HAP-1 (cell line): ENCODE data around the gene H6PD.

Source experiments
- DNase-seq, 2 experiments: peaks; one replicate each; pipeline ENCODE4 v3.0.0-alpha.2; 2016 to 2020; ENCODE audit warnings: low spot score in 2 of 2
- H3K27me3 ChIP-seq: fragments of 250-450 bp; sonication (Bioruptor Pico); 2 replicates; pipeline ENCODE4 v1.5.1; 2020; ENCODE audit warnings: low read depth, mild to moderate bottlenecking, moderate library complexity
- H3K36me3 ChIP-seq: fragments of 250-450 bp; sonication (Bioruptor Pico); replicated peaks from 2 replicates; pipeline ENCODE4 v1.5.1; 2020; ENCODE audit warnings: mild to moderate bottlenecking
- H3K4me1 ChIP-seq: fragments of 250-450 bp; sonication (Bioruptor Pico); 2 replicates; pipeline ENCODE4 v1.5.1; 2020; ENCODE audit warnings: mild to moderate bottlenecking
- H3K4me3 ChIP-seq: fragments of 250-450 bp; sonication (Bioruptor Pico); 2 replicates; pipeline ENCODE4 v1.5.1; 2020; ENCODE audit warnings: mild to moderate bottlenecking, moderate library complexity
- H3K9me3 ChIP-seq: fragments of 250-450 bp; sonication (Bioruptor Pico); 2 replicates; pipeline ENCODE4 v1.5.1; 2020; ENCODE audit warnings: mild to moderate bottlenecking, moderate library complexity
- in situ Hi-C: fragments of 300-500 bp; cut with MboI; formaldehyde crosslinking; loops from 3 replicates; pipeline ENCODE4 v1.14.3; 2020; ENCODE audit warnings: low sequenced_read_pairs, inconsistent platforms, mixed read lengths

Gene H6PD

GRCh38 chr1:9262096-9262986 is 27.8 kb downstream of the H6PD start:
- Histone ChIP-seq H3K9me3 (peaks cover 6% of the 10 kb centered on the region; the same call in 1 of the 2 replicates), H3K4me3 (no peak overlapping the region), H3K4me1 (peaks cover 4% of the 10 kb centered on the region; the same call in 1 of the 2 replicates), H3K36me3 (no peaks in the 10 kb centered on the region), H3K27me3 (no peaks in the 10 kb centered on the region)
- no peak for DNase-seq
- in situ Hi-C loops = loop anchor here (10.0 kb wide), 1 partner anchor 322 kb away; the partner anchor contains the start of gene TMEM201

GRCh38 chr1:9263276-9263855 is 28.8 kb downstream of the H6PD start:
- Histone ChIP-seq H3K4me3 (no peak overlapping the region), H3K4me1 (peaks cover 4% of the 10 kb centered on the region; the same call in 1 of the 2 replicates), H3K27me3 (no peaks in the 10 kb centered on the region), H3K9me3 (peaks cover 6% of the 10 kb centered on the region; the same call in 1 of the 2 replicates), H3K36me3 (no peaks in the 10 kb centered on the region)
- in situ Hi-C loops = loop anchor here (10.0 kb wide), 1 partner anchor 321 kb away; the partner anchor contains the start of gene TMEM201
- DNase-seq = no peak

- Histone ChIP-seq H3K9me3 (0 out of 2 replicates have a peak, but pooled peaks cover under 1% of the 10 kb centered on the region), H3K36me3 (no peaks in the 10 kb centered on the region), H3K4me3 (no peak overlapping the region), H3K27me3 (no peaks in the 10 kb centered on the region), H3K4me1 (peaks cover 4% of the 10 kb centered on the region; the same call in 1 of the 2 replicates)
- in situ Hi-C loops = loop anchor here (10.0 kb wide), 1 partner anchor 321 kb away; the partner anchor contains the start of gene TMEM201
- DNase-seq = no peak
Measured at GRCh38 chr1:9263984-9264872, 29.7 kb downstream of the H6PD start.

GRCh38 chr1:9265037-9265436 is 30.5 kb downstream of the H6PD start:
- H3K4me1 ChIP-seq = peaks cover 4% of the 10 kb centered on the region; the same call in 1 of the 2 replicates

GRCh38 chr1:9265968-9266367 is 31.4 kb downstream of the H6PD start:
- Histone ChIP-seq H3K36me3 (no peaks in the 10 kb centered on the region), H3K27me3 (no peaks in the 10 kb centered on the region), H3K4me3 (no peak overlapping the region), H3K9me3 (no peaks in the 10 kb centered on the region), H3K4me1 (peaks cover 4% of the 10 kb centered on the region; the same call in 1 of the 2 replicates)
- in situ Hi-C loops = loop anchor here (5.0 to 10.0 kb wide), 2 partner anchors 226 to 319 kb away; partner anchors contain the start of gene TMEM201
- DNase-seq = no peak

More at GRCh38 chr1:9265037-9265436, 30.5 kb downstream of the H6PD start:
- Histone ChIP-seq H3K4me3 (no peak overlapping the region), H3K27me3 (no peaks in the 10 kb centered on the region), H3K9me3 (no peaks in the 10 kb centered on the region), H3K36me3 (no peaks in the 10 kb centered on the region)
- in situ Hi-C loops = loop anchor here (5.0 to 10.0 kb wide), 2 partner anchors 227 to 320 kb away; partner anchors contain the start of gene TMEM201
- no peak for DNase-seq

- peaks cover 4% of the 10 kb centered on the region; the same call in 1 of the 2 replicates for H3K4me1 ChIP-seq
- in situ Hi-C loops = loop anchor here (5.0 to 10.0 kb wide), 2 partner anchors 225 to 317 kb away; partner anchors contain the start of gene TMEM201
Measured at GRCh38 chr1:9267352-9267686, 32.7 kb downstream of the H6PD start.

GRCh38 chr1:9267827-9268581 is 33.4 kb downstream of the H6PD start:
- H3K36me3 ChIP-seq = no peaks in the 10 kb centered on the region
- DNase-seq = no peak
- in situ Hi-C loops = loop anchor here (5.0 to 10.0 kb wide), 2 partner anchors 224 to 317 kb away; partner anchors contain the start of gene TMEM201
- H3K4me3 ChIP-seq = no peak overlapping the region
- peaks cover 4% of the 10 kb centered on the region; the same call in 1 of the 2 replicates for H3K4me1 ChIP-seq
- H3K27me3 ChIP-seq = no peaks in the 10 kb centered on the region
- H3K9me3 ChIP-seq = no peaks in the 10 kb centered on the region

More at GRCh38 chr1:9267352-9267686, 32.7 kb downstream of the H6PD start:
- Histone ChIP-seq H3K4me3 (no peak overlapping the region), H3K27me3 (no peaks in the 10 kb centered on the region), H3K36me3 (no peaks in the 10 kb centered on the region), H3K9me3 (no peaks in the 10 kb centered on the region)
- no peak for DNase-seq

- Histone ChIP-seq H3K4me1 (peaks cover 4% of the 10 kb centered on the region; the same call in 1 of the 2 replicates), H3K36me3 (no peaks in the 10 kb centered on the region), H3K4me3 (no peak overlapping the region), H3K27me3 (no peaks in the 10 kb centered on the region), H3K9me3 (no peaks in the 10 kb centered on the region)
- DNase-seq = no peak
- in situ Hi-C loops = loop anchor here (5.0 to 10.0 kb wide), 2 partner anchors 223 to 316 kb away; partner anchors contain the start of gene TMEM201
Measured at GRCh38 chr1:9269078-9269501, 34.5 kb downstream of the H6PD start.

- Histone ChIP-seq H3K36me3 (no peaks in the 10 kb centered on the region), H3K27me3 (no peaks in the 10 kb centered on the region), H3K4me1 (peaks cover 4% of the 10 kb centered on the region; the same call in 1 of the 2 replicates), H3K9me3 (no peaks in the 10 kb centered on the region), H3K4me3 (no peak overlapping the region)
- in situ Hi-C loops = loop anchor here (5.0 to 10.0 kb wide), 2 partner anchors 223 to 315 kb away; partner anchors contain the start of gene TMEM201
- no peak for DNase-seq
Measured at GRCh38 chr1:9269721-9270120, 35.1 kb downstream of the H6PD start.

GRCh38 chr1:9270290-9270883 is 35.8 kb downstream of the H6PD start:
- Histone ChIP-seq H3K27me3 (no peaks in the 10 kb centered on the region), H3K4me3 (no peak overlapping the region), H3K9me3 (no peaks in the 10 kb centered on the region), H3K4me1 (peaks cover 4% of the 10 kb centered on the region; the same call in 1 of the 2 replicates), H3K36me3 (no peaks in the 10 kb centered on the region)
- no peak for DNase-seq
- in situ Hi-C loops = no loop called here

GRCh38 chr1:9271283-9271682 is 36.7 kb downstream of the H6PD start:
- DNase-seq = no peak
- in situ Hi-C loops = no loop called here
- Histone ChIP-seq H3K36me3 (no peaks in the 10 kb centered on the region), H3K9me3 (no peaks in the 10 kb centered on the region), H3K4me1 (peaks cover 4% of the 10 kb centered on the region; the same call in 1 of the 2 replicates), H3K27me3 (no peaks in the 10 kb centered on the region), H3K4me3 (no peak overlapping the region)
